ENCODE data around the gene CDK3. TPM values are rescaled to one million over a fixed set of nuclear protein-coding genes. Genes with fewer than 3 reads are reported as not detected.
A peak's percentile ranks its signal among the peaks of the same experiment; 100 is the strongest.

CDK3 gene
- total and polyA plus RNA-seq, 12 donors = 0.74 to 56.7 (median 5.5) TPM; not detected in 3

GRCh38 chr17:75979705-75980187, 20.9 kb upstream of the CDK3 start:
- H3K36me3 ChIP-seq (replicated peaks in 1 of 2) = no peaks in the 10 kb centered on the region
- no peaks in the 10 kb centered on the region for H3K27me3 ChIP-seq
- peak overlapping the region; percentile 89 to 99 (median 97) for H3K27ac ChIP-seq
- no peaks in the 10 kb centered on the region for H3K9me3 ChIP-seq (replicated peaks in 1 of 3)
- peak in 1 of 7 donors; percentile 68 for DNase-seq
- TF ChIP-seq CTCF (IDR thresholded peaks at IDR 0.05) = no peak
- peaks cover 41 to 76% of the 10 kb centered on the region in 2 donors for H3K4me1 ChIP-seq (replicated peaks in 1 of 2)
- intact Hi-C loops (cut with DNase I) = no loop called here
- peak overlapping the region in 3 of 4 donors; percentile 72 to 96 (median 78) for H3K4me3 ChIP-seq
- WGBS, 4 donors = 4 to 13% (median 6%) methylated on average over 18 to 19 of the region's 19 CpGs

- 83 to 87% (median 84%) methylated on average over 18 of the region's 18 CpGs for WGBS, 4 donors
- H3K27ac ChIP-seq = peak overlapping the region; percentile 89 to 99 (median 97)
- no peaks in the 10 kb centered on the region for H3K27me3 ChIP-seq
- H3K4me1 ChIP-seq (replicated peaks in 1 of 2) = peaks cover 41 to 75% of the 10 kb centered on the region in 2 donors
- H3K9me3 ChIP-seq (replicated peaks in 1 of 3) = no peaks in the 10 kb centered on the region
- H3K4me3 ChIP-seq = peak overlapping the region in 2 of 4 donors; percentile 72 to 78
- intact Hi-C loops (cut with DNase I) = no loop called here
- no peak for TF ChIP-seq POLR2A (IDR thresholded peaks at IDR 0.05)
- DNase-seq = no peak
- H3K36me3 ChIP-seq (replicated peaks in 1 of 2) = no peaks in the 10 kb centered on the region
Observed at GRCh38 chr17:75980188-75981018, 20.3 kb upstream of the CDK3 start.

GRCh38 chr17:75981019-75981615, 19.5 kb upstream of the CDK3 start:
- intact Hi-C loops (cut with DNase I) = no loop called here
- no peak for TF ChIP-seq CTCF (IDR thresholded peaks at IDR 0.05)
- TF ChIP-seq POLR2A (IDR thresholded peaks at IDR 0.05) = no peak
- H3K4me3 ChIP-seq = no peak overlapping the region
- 86 to 95% (median 90%) methylated on average over 7 of the region's 7 CpGs for WGBS, 4 donors
- no peak for DNase-seq
- H3K9me3 ChIP-seq (replicated peaks in 1 of 3) = no peaks in the 10 kb centered on the region
- peaks cover 34 to 68% of the 10 kb centered on the region in 2 donors for H3K4me1 ChIP-seq (replicated peaks in 1 of 2)
- no peaks in the 10 kb centered on the region for H3K27me3 ChIP-seq
- no peaks in the 10 kb centered on the region for H3K36me3 ChIP-seq (replicated peaks in 1 of 2)
- H3K27ac ChIP-seq = peak overlapping the region in 2 of 5 donors; percentile 97 to 99

GRCh38 chr17:75983501-75984181, 17.0 kb upstream of the CDK3 start:
- DNase-seq = peak in 6 of 7 donors; percentile 59 to 87 (median 76)
- peaks cover 14 to 44% of the 10 kb centered on the region in 2 donors for H3K4me1 ChIP-seq (replicated peaks in 1 of 2)
- 45 to 54% (median 52%) methylated on average over 5 to 6 of the region's 6 CpGs for WGBS, 4 donors
- TF ChIP-seq POLR2A (IDR thresholded peaks at IDR 0.05) (no peak), CTCF (IDR thresholded peaks at IDR 0.05) (no peak)
- peak overlapping the region in 2 of 5 donors; percentile 56 to 99 for H3K27ac ChIP-seq
- no peaks in the 10 kb centered on the region for H3K27me3 ChIP-seq
- H3K4me3 ChIP-seq = no peak overlapping the region
- intact Hi-C loops (cut with DNase I) = no loop called here
- H3K9me3 ChIP-seq (replicated peaks in 1 of 3) = no peaks in the 10 kb centered on the region
- H3K36me3 ChIP-seq (replicated peaks in 1 of 2) = no peaks in the 10 kb centered on the region

Measured in adrenal gland (tissue), 12 donors.